Suppressor macrophage (primary cell): ENCODE results near the gene GFI1.
"Not testable (repeated sequence)": the region's sequence is repeated elsewhere in the genome, so short reads cannot be mapped to it uniquely, and the experiment has no call there.

Source experiments
- DNase-seq, 4 experiments: peaks; one replicate each; pipeline ENCODE4 v3.0.0-alpha.2; 2020 to 2022

The GFI1 gene

DNA sequence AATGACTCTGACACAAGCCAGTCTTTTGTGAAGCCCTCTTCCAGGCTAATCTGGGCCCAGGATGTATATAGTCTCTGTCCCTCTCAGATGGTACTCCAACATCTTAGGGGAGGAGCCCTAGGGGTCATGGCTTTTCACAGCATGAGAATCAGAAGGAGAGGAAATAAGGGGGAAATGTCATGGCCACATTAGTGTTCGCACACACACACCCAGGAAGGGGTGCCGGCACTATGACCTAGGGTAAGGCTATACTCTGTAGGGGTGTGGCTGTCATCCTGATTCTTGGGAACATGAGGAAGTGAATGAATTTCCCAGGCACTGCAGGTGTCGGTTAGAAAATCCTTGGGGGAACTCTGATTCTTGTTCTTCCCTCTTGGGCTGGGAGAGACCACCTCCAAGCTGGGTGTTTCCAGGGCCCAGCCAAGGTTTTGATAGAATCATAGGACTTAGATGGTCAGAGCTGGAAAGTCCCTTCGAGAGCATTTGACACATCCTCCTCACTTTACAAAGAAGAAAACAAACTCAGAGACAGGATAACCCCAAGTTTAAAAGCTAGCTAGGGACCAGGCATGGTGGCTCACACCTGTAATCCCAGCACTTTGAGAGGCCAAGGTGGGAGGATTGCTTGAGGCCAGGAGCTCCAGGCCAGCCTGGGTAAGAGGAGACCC lies 22.0 kb downstream of the GFI1 start:
- DNase-seq = peak in 1 of 4 experiments; percentile 7

DNA sequence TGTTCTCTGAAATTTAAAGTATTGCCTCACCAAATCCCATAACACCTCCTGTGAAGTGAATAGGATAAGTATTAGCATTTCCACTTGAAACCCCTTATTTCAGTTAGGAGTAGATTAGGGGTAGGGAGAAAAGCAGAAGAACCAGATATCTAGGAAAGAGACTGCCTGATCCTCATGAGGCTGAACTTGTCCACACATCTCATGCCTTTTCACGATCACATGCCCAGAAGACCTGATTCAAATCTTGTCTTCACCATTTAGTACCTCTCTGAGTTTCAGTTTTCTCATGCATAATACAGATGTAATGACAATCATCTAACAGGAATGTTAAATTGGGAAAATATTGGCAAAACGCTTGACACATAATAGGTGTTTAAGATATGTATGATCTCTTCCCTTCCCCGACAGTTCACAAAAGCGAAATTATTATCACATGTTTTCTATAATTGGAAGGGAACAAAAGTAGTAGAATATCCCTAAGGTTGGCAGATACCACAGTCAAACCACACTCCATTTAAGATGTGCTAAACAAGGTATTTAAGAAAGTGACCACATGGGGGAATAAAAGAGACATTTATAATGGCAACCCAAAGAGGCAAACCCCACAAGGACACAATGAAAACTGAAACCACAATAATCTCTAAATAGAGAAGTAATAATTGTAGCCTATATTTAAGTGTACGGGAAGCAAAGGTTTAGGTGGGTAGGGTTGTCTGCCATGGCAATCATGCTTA lies 25.2 kb downstream of the GFI1 start:
- peak in 3 of 4 experiments; percentile 26 to 61 (median 60) for DNase-seq

DNA sequence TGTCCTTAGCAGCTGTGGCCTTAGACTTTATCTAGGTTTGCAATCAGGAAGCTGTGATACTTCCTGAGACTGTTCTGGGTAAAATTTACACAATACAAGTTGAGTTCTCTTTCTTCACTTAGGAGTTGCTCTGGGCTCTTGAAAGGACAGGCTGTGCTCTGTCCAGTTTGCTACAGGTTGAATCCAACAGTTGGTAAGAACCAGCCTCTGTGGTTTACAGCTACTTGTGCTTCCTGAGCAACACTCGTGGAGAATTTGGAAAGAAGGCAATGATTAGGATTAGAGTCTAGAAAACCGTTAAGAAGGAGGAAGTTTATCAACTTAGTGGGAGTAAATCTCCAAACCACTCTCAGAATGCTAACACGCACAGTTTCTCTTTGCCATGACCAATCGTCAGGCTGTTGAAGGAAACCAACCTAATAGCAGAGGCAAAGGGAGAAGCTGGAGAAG lies 26.8 kb downstream of the GFI1 start:
- DNase-seq = peak; percentile 74 to 92 (median 82)

DNA sequence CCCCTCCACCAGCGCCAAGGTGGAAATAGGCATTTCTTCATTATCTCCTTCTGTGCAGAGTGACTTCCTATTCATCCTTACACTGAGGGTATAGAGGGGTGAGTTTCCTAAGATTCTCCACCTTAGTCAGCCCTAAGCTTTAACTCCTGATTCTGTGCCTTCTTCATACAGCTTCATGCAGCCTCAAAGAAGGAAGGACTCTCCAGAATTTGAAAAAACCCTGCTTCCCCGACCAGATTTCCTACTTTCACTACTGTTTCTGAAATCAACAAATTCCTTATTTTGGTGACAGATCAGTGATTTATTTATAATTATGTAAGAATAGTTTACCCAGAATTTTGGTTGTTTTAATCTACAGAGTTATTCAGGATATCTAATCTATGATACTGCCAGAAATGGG lies 28.6 kb downstream of the GFI1 start:
- DNase-seq = peak in 3 of 4 experiments; percentile 46 to 66 (median 54)

DNA sequence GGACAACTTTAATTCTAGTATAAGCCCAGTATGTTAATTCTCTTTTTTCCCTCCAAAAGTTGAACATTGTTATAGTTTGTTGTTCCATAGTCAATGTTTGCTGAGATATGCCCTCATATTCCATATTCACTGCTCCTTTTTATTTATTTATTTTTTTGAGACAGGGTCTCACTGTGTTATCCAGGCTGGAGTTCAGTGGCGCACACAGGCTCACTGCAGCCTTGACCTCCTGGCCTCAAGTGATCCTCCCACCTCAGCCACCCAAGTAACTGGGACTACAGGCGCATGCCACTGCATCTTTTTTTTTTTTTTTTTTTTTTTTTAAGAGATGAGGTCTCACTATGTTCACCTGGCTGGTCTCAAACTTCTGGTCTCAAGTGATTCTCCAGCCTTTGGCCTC lies 38.7 kb downstream of the GFI1 start:
- no peak for DNase-seq

DNA sequence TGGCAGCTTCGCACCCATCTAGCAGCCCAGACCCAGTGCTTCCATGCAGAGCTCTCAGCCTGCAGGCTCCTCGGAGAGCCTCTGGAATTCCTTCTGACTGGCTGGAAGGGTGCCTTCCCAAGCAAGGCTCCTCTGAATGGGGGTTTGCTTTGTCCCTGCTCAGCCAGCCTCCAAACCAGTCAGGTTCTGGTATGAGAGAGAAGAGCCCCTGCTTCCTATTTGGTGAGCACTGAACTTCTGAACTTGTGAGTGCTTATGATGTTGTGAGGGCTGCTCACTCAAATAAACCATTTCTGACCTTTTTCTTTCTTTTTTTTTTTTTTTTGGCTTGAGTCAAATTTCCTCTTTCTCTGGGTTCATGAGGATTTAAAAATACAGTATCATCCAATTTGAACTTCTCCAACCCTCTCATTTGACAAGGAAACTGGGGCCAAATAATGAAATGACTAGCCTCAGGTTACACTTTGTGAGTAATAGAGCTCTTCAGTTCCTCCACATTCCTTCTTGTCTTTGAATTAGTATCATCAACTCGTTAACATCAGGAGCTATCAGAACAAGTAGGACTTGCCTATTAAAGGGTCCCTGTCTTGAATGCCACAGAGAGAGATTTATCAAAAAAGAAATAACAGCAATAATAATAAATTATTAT lies 39.6 kb downstream of the GFI1 start:
- peak in 3 of 4 experiments; percentile 22 to 58 (median 52) for DNase-seq

DNA sequence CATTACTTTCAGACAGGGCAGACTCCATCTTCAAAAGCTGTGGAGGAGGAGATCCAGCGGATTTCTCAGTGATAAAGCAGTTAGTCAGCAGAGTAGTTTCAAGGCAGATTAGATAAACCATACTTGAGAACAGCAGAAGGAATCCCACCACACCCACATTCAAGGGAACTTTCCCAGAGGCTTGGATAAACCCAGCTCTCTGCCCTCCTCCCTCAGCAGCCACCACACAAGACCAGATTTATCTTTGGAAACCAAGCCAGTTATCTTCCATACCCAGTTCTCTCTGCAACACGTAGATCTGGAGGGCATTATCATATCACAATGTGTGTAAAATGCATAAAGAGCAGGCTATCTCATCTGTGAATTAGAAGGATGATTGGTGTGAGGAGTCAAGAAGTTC lies 40.2 kb downstream of the GFI1 start:
- DNase-seq = no peak

DNA sequence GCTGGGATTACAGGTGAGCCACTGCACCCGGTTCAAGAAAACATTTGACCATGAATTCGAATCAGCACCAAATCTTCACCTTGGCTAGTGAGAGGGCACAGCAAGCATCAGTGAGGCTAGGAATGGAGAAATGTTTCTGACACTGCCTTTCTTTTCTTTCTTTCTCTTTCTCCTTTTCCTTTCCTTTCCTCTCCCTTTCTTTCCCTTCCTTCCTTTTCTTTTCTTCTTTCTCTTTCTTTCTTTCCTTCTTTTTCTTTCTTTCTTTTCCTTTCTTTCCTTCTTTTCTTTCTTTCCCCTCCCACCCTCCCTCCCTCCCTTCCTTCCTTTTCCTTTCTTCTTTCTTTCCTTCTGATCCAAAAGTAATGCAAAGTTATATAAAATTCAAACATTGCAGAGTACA lies 40.9 kb downstream of the GFI1 start:
- DNase-seq = no peak

DNA sequence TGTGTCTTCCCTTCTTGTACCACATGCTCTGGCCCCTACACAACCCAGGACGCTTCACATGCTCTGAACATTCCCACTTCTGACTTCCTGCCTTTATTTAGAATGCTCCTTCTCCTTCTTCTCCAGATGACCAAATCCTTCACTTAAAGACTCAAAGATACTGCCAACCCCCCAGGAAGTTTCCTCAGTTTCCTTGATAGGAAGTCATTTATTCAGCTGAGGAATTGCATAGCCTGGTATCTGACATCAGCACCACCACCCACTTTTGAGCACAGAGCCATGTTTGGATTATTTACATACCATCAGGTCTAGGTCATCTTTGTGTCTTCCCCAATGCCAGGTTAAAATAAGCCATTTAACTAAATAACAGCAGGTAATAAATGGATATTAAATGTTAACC lies 42.4 kb downstream of the GFI1 start:
- DNase-seq = peak in 1 of 4 experiments; percentile 17

DNA sequence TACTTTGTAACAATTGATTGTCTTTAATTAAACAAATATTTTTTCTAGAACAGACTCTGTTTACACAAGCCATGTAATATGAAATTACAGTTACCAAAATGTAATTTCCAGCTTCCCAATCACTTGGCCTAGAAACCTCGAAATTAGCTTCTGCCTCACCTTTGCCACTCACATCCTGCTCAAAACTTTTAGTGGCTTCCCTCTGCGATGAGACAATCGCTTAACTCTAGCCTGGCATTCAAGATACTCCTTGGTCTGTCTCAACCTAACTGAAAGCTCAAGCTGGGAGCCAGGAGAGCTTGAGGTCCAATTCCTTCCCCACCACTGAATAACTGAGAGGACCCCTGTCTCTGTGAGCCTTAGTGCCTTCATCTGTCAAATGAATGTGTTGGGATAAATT lies 42.8 kb downstream of the GFI1 start:
- DNase-seq = no peak

DNA sequence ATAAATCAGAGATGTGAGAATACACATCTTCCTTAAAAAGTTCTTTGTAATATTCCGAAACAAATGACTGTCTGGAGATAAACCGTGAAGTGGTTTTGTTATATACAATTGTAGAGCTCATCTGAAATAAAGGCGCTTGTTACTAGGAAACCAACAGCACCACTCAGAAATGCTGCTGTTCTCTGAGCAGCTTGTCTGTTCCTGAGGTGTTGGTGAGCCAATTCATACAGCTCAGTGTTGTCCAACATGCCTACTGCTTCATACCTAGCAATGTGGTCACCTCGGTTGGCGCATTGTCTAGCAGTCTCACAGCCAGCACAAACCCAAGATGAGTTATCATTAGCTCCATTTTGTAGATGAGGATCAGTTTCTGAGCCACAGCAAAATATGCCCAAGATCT lies 44.4 kb downstream of the GFI1 start:
- no peak for DNase-seq

DNA sequence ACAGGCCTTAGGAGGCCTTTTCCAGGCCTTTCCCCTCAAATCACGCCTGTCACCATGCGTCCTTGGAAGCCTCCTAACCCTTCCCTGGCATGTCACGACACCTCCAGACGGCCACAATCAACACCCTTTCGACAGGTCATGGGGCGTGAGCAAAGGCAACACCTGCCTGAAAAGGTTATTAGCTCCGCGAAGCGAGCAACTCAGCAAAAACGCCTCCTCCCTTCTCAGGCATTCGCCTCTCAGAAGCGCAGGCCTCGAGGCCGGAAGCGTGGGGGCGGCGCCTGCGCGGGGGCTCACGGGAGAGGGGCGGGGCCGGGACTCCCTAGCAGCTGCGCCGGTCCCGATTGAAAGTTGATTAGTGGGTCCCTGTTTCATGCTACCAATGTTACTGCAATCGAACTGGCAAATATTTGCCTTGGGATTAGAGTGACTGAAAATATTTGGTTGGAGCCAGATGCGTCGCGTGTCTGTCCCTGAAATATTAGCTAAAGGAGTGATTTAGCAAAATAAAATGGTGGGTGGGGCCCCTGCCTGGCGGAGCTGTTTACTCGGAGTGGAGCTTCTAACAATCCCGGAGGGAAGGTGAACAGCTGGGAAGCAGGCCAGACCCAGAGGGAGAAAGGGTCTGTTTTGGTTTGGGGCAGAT lies 44.9 kb downstream of the GFI1 start:
- DNase-seq = no peak

DNA sequence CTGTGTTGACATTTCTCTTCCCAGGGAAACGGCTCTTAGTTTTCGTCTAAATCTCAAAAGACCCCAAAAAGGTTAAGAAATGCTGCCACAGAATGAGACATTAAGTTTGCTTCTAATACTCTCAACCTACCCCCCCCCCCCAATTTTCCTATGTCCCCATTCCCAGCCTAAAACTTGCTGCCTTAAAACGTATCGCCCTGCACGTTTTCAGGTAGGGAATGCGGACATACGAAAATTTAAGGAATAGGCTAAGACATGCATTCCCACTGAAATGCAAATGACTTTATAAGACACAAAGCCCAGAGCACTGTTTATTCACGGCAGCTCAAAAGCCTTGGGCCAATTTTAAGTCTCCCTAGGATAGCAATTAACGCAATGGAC lies 45.4 kb downstream of the GFI1 start:
- no peak for DNase-seq

DNA sequence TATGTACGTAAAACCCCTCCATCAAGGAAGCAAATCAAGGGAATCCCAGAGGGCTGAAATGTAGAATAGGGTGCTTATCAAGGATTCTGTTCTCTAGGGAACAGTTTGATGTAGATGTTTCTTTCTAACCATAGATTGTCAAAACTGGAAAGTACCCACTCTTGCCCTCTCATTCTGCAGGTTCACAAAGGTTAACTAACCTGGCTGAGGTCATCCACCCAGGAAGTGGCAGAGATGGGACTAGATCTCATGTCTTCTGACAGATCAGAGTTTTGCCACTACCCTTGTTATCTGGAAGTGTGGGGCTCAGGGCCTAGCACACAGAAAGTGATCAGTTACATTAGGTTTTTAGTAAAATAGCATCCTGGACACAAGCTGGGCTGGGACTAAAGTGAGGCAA lies 47.4 kb downstream of the GFI1 start:
- DNase-seq = no peak

DNA sequence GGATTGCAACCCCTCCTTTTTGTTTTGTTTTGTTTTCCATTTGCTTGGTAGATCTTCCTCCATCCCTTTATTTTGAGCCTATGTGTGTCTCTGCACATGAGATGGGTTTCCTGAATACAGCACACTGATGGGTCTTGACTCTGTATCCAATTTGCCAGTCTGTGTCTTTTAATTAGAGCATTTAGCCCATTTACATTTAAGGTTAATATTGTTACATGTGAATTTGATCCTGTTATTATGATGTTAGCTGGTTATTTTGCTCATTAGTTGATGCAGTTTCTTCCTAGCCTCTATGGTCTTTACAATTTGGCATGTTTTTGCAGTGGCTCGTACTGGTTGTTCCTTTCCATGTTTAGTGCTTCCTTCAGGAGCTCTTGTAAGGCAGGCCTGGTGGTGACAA lies 52.2 kb downstream of the GFI1 start:
- not testable (repeated sequence) for DNase-seq

DNA sequence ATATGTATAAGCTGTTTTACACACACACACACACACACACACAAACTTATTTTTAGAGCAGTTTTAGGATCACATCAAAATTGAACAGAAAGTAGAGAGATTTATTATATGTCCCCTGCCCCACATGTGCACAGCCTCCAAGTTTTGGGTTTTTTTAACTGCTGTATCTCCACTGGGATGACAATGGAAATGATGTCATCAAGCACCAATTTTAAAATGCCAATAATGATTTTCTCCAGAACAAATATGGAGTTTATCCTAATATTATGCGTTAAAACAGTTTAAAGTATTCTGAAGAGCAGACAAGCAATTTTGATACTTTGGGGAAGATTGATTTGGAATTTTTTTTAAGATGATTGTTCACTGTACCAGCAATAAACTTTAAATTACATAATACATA lies 56.7 kb downstream of the GFI1 start:
- DNase-seq = no peak

DNA sequence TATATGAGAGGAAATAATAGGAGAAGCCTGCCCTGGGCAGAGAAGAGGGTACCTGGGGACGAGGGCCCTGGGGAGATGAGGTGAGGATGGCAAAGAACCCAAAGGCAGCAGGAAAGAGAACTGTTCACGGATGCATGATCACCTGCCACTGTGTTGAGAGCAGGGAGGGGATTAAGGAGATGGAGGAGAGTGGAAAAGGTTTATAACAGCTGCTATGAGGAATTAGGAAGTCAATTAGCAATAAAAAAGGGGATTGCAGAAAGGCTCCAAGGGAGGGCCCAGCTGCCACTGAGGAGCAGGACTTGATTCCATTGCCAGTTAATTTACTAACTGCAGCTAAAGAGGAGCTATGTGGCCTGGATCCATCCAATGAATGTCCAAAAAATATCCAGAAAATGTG lies 61.1 kb downstream of the GFI1 start:
- no peak for DNase-seq
